Upper lobe of right lung (tissue), 1 donor: ENCODE measurements around the gene NEDD4L. TPM values are rescaled to one million over a fixed set of nuclear protein-coding genes. Genes with fewer than 3 reads are reported as not detected.
A peak's percentile ranks its signal among the peaks of the same experiment; 100 is the strongest.

Experiments used
- ATAC-seq: fragments of 200-7000 bp; cut with Tn5 transposase; one replicate; pipeline ENCODE4 v1.9.1; 2020; ENCODE audit warnings: mild to moderate bottlenecking, moderate library complexity
- DNase-seq: peaks from one replicate; pipeline ENCODE4 v3.0.0-alpha.2; 2020
- H3K27ac ChIP-seq: fragments of 200-600 bp; one replicate; pipeline ENCODE4 v1.8.0; 2022
- H3K27me3 ChIP-seq: fragments of 200-600 bp; one replicate; pipeline ENCODE4 v1.8.0; 2022; ENCODE audit warnings: mild to moderate bottlenecking
- H3K36me3 ChIP-seq: fragments of 200-600 bp; one replicate; pipeline ENCODE4 v1.8.0; 2022
- H3K4me1 ChIP-seq: fragments of 200-600 bp; one replicate; pipeline ENCODE4 v1.8.0; 2022
- H3K4me3 ChIP-seq: fragments of 200-600 bp; one replicate; pipeline ENCODE4 v1.8.0; 2022; ENCODE audit warnings: mild to moderate bottlenecking
- H3K9me3 ChIP-seq: fragments of 200-600 bp; one replicate; pipeline ENCODE4 v1.8.0; 2022
- CTCF ChIP-seq: fragments of 200-600 bp; IDR thresholded peaks from one replicate; pipeline ENCODE4 v1.8.0; 2022; ENCODE audit warnings: antibody characterized with exemption
- intact Hi-C: fragments of 100-400 bp; cut with DNase I; formaldehyde crosslinking; loops from one replicate; pipeline ENCODE4 v1.11.0; 2022
- total RNA-seq: library from RNA; stranded (reverse); fragmentation: NEBNext Ultra II Directional; extraction: Animal tissue kit (Norgen Biotek cat#: 25700); gene quantifications from one replicate; pipeline ENCODE4 v1.2.1, GENCODE V29; 2021
- donor health status: DM: no; HTN: yes; CAD: no; lungs with severe emphysema.

The NEDD4L gene
- total RNA-seq, 1 donor from 2014 or later: 192 TPM

GRCh38 chr18:58269931-58270330 is 225.9 kb downstream of the NEDD4L start:
- no peaks in the 10 kb centered on the region for H3K27me3 ChIP-seq
- peak overlapping the region; percentile 53 for H3K27ac ChIP-seq
- H3K9me3 ChIP-seq: no peaks in the 10 kb centered on the region
- ATAC-seq: peak; percentile 83
- H3K4me1 ChIP-seq: peaks cover 13% of the 10 kb centered on the region
- TF ChIP-seq CTCF: no peak
- no peaks in the 10 kb centered on the region for H3K36me3 ChIP-seq
- DNase-seq: no peak
- no peak overlapping the region for H3K4me3 ChIP-seq
- intact Hi-C loops: no loop called here

GRCh38 chr18:58270396-58270795 is 226.4 kb downstream of the NEDD4L start:
- H3K4me1 ChIP-seq: peaks cover 9% of the 10 kb centered on the region
- no peak for TF ChIP-seq CTCF
- intact Hi-C loops: no loop called here
- H3K27me3 ChIP-seq: no peaks in the 10 kb centered on the region
- no peak for DNase-seq
- H3K4me3 ChIP-seq: no peak overlapping the region
- ATAC-seq: no peak
- H3K27ac ChIP-seq: peak overlapping the region; percentile 48
- no peaks in the 10 kb centered on the region for H3K36me3 ChIP-seq
- no peaks in the 10 kb centered on the region for H3K9me3 ChIP-seq

GRCh38 chr18:58271770-58272169 is 227.7 kb downstream of the NEDD4L start:
- ATAC-seq (no peak), DNase-seq (no peak)
- no peak overlapping the region for H3K4me3 ChIP-seq
- no peak for TF ChIP-seq CTCF
- intact Hi-C loops: no loop called here
- H3K4me1 ChIP-seq: peaks cover 15% of the 10 kb centered on the region
- H3K36me3 ChIP-seq: no peaks in the 10 kb centered on the region
- no peaks in the 10 kb centered on the region for H3K9me3 ChIP-seq
- H3K27me3 ChIP-seq: no peaks in the 10 kb centered on the region
- H3K27ac ChIP-seq: peak overlapping the region; percentile 26

GRCh38 chr18:58272209-58272608 is 228.2 kb downstream of the NEDD4L start:
- Histone ChIP-seq H3K36me3 (no peaks in the 10 kb centered on the region), H3K9me3 (no peaks in the 10 kb centered on the region), H3K4me3 (no peak overlapping the region), H3K27me3 (no peaks in the 10 kb centered on the region), H3K4me1 (peaks cover 16% of the 10 kb centered on the region), H3K27ac (peak overlapping the region; percentile 26)
- intact Hi-C loops: no loop called here
- TF ChIP-seq CTCF: no peak
- ATAC-seq: no peak
- no peak for DNase-seq

GRCh38 chr18:58272779-58273435 is 228.9 kb downstream of the NEDD4L start:
- DNase-seq: no peak
- peaks cover 11% of the 10 kb centered on the region for H3K4me1 ChIP-seq
- ATAC-seq: no peak
- H3K36me3 ChIP-seq: no peaks in the 10 kb centered on the region
- intact Hi-C loops: no loop called here
- no peak overlapping the region for H3K27ac ChIP-seq
- no peak for TF ChIP-seq CTCF
- no peaks in the 10 kb centered on the region for H3K9me3 ChIP-seq
- H3K27me3 ChIP-seq: no peaks in the 10 kb centered on the region
- no peak overlapping the region for H3K4me3 ChIP-seq

- no peaks in the 10 kb centered on the region for H3K9me3 ChIP-seq
- intact Hi-C loops: no loop called here
- peaks cover 10% of the 10 kb centered on the region for H3K4me1 ChIP-seq
- DNase-seq: no peak
- H3K27me3 ChIP-seq: no peaks in the 10 kb centered on the region
- TF ChIP-seq CTCF: no peak
- no peak overlapping the region for H3K4me3 ChIP-seq
- no peak overlapping the region for H3K27ac ChIP-seq
- H3K36me3 ChIP-seq: no peaks in the 10 kb centered on the region
- no peak for ATAC-seq
These were observed 231.2 kb downstream of the NEDD4L start for GRCh38 chr18:58275176-58275575.
